GM18951 (cell line): ENCODE results near the gene SMIM27.
"Not testable (repeated sequence)": the region's sequence is repeated elsewhere in the genome, so short reads cannot be mapped to it uniquely, and the experiment has no call there.

Experiments used
- POLR2A ChIP-seq: IDR thresholded peaks from 4 replicates; pipeline ENCODE4 v1.6.1; 2011; ENCODE audit warnings: mild to moderate bottlenecking; ENCODE audit not compliant: insufficient read length, insufficient read depth; ENCODE audit errors: extremely low read depth
- in situ Hi-C: fragments of 300-500 bp; cut with MboI; formaldehyde crosslinking; loops from one replicate; pipeline ENCODE4 v1.12.0; 2022; ENCODE audit warnings: low sequenced_read_pairs, mixed read lengths, inconsistent platforms; ENCODE audit not compliant: unreplicated experiment

Gene SMIM27

DNA sequence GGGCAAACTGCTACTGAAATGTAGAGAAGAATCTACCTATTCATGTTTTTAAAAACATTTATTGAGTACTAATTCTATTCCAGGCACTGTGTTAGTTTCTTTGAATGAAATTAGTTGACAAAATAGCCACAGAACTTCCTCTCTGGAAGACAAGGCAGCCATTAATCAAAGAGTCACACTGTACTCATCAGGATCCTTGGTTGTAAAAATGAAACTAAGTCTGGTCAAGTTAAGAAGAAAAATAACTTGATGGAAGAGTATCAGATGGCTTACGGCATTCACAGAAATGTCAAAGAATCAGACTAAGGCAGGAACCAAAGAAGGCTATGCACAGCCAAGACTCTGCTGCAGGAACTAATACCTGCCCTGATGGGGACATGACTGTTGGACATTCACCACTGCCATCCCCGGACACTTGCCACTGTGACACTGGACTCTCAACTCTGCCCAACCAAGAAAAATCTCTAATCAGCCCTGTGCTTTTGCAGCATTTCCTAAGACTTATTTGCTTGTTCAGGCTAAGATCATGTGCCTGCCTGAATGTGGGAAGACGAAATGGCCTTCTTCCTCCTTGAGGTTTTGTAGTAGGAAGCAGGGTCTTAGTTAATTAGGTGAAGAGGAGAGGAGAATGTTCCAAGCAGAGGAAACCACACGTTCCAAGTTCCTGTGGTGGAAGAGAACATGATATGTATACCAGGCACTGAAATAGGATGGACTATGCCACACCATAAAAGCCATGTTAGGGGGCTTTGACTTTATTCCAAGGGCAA is 44.2 kb downstream of the SMIM27 start:
- TF ChIP-seq POLR2A, result no peak
- in situ Hi-C loops, result no loop called here

DNA sequence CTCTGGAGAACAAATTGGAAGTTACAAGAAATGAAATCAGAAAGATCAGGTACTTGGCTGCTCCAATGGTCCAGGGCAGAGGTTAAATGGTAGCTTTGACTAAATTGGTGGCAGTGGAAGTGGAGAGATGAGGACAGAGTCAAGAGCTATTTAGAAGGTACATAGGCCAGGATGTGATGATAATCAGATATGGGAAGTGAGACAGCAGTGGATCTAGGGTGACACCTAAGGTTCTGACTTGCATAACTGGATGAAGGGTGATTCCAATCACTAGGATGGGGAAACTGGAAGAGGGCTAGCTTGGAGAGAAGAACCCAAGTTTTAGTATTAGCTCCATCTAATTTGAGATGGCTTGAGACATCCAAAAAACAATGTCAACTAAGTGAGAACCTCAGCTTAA is 44.8 kb downstream of the SMIM27 start:
- TF ChIP-seq POLR2A, result no peak
- in situ Hi-C loops, result no loop called here

DNA sequence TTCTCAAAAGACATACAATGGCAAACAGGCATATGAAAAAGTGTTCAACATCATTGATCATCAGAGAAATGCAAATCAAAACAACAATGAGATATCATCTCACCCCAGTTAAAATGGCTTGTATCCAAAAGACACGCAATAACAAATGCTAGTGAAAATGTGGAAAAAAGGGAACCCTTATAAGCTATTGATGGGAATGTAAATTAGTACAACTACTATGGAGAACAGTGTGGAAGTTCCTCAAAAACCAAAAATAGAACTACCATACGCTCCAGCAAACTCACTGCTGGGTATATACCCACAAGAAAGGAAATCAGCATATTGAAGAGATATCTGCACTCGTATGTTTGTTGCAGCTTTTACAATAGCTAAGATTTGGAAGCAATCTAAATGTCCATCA is 46.9 kb downstream of the SMIM27 start:
- in situ Hi-C loops, result not testable (repeated sequence)
